GM13977 (cell line): ENCODE results near the gene OSBP2.

Source experiments
- DNase-seq: peaks from one replicate; pipeline ENCODE4 v3.0.0; 2012; ENCODE audit warnings: low spot score
- CTCF ChIP-seq: IDR thresholded peaks from 2 replicates; pipeline ENCODE4 v1.5.1; 2012; ENCODE audit warnings: mild to moderate bottlenecking, control low read depth; ENCODE audit not compliant: insufficient read depth; ENCODE audit errors: extremely low read depth, missing control alignments
- in situ Hi-C: fragments of 300-500 bp; cut with MboI; formaldehyde crosslinking; loops from one replicate; pipeline ENCODE4 v1.12.0; 2022; ENCODE audit warnings: low sequenced_read_pairs, low pct_unique_long_range_greater_than_20kb, mixed read lengths, inconsistent platforms; ENCODE audit not compliant: unreplicated experiment

OSBP2 gene

GRCh38 chr22:30742291-30743256, 47.9 kb downstream of the OSBP2 start:
- TF ChIP-seq CTCF: no peak
- in situ Hi-C loops: no loop called here
- DNase-seq: no peak

- TF ChIP-seq CTCF: no peak
- no peak for DNase-seq
- in situ Hi-C loops: no loop called here
Observed at GRCh38 chr22:30743257-30744020, 48.8 kb downstream of the OSBP2 start.

- DNase-seq: no peak
- in situ Hi-C loops: no loop called here
- no peak for TF ChIP-seq CTCF
Observed at GRCh38 chr22:30744224-30744623, 49.5 kb downstream of the OSBP2 start.

GRCh38 chr22:30747493-30747892, 52.8 kb downstream of the OSBP2 start:
- no peak for TF ChIP-seq CTCF
- in situ Hi-C loops: no loop called here
- DNase-seq: no peak

GRCh38 chr22:30749272-30749671, 54.6 kb downstream of the OSBP2 start:
- no peak for TF ChIP-seq CTCF

GRCh38 chr22:30749849-30750248, 55.2 kb downstream of the OSBP2 start:
- DNase-seq: no peak
- TF ChIP-seq CTCF: no peak
- in situ Hi-C loops: no loop called here

More at GRCh38 chr22:30749272-30749671, 54.6 kb downstream of the OSBP2 start:
- no peak for DNase-seq
- in situ Hi-C loops: no loop called here
